ENCODE results near the gene RDH5.

- TF ChIP-seq GABPA (IDR thresholded peaks at IDR 0.05; ENCODE audit: low read depth), result 0 out of 2 replicates have a peak, but pooled peaks have one; percentile 19
- peak; percentile 42; the same call in 1 of the 2 replicates for TF ChIP-seq TAF1 (IDR thresholded peaks at IDR 0.05; ENCODE audit: borderline replicate concordance, low read depth, low read length)
- no peak for TF ChIP-seq CTCF (IDR thresholded peaks at IDR 0.05)
- TF ChIP-seq RCOR1 (IDR thresholded peaks at IDR 0.05; ENCODE audit: low read length), result no peak
- no peak for TF ChIP-seq IRF3 (IDR thresholded peaks at IDR 0.05; ENCODE audit: low read depth, low read length)
- TF ChIP-seq USF1 (IDR thresholded peaks at IDR 0.05; ENCODE audit: borderline replicate concordance, low read depth), result no peak
- TF ChIP-seq EP300 (IDR thresholded peaks at IDR 0.05; ENCODE audit: borderline replicate concordance in 1 of 2, low read depth in 1 of 2, low read length in 1 of 2), result peak in 1 of 2 experiments; percentile 18; a peak in 1 of 4 replicates
- no peak for TF ChIP-seq MAX (IDR thresholded peaks at IDR 0.05; ENCODE audit: low read depth)
- no peak for TF ChIP-seq USF2 (IDR thresholded peaks at IDR 0.05; ENCODE audit: borderline replicate concordance, low read depth, low read length)
- TF ChIP-seq GATA2 (CRISPR knock-in tag; IDR thresholded peaks at IDR 0.05), result no peak
- no peak for TF ChIP-seq SMC3 (IDR thresholded peaks at IDR 0.05; ENCODE audit: low read depth, low read length)
- no peak; the same call in 1 of the 2 replicates for TF ChIP-seq PBX3 (IDR thresholded peaks at IDR 0.05)
- TF ChIP-seq ZBTB33 (IDR thresholded peaks at IDR 0.05; ENCODE audit: borderline replicate concordance, low read depth), result no peak
Observed at GRCh38 chr12:55728186-55728938, 8.2 kb downstream of the RDH5 start.
